Breast epithelium (tissue), 3 donors: ENCODE results near the gene SIDT2.

Source experiments
- POLR2A ChIP-seq: fragments of 450-650 bp; IDR thresholded peaks from one replicate; pipeline ENCODE4 v1.6.1; 2016; ENCODE audit warnings: antibody characterized with exemption, mild to moderate bottlenecking, moderate library complexity
- POLR2AphosphoS5 ChIP-seq, 3 donors: sonication (generic); formaldehyde crosslinking; IDR thresholded peaks; one replicate each; pipeline ENCODE4 v1.6.1; 2017; ENCODE audit warnings: antibody characterized with exemption in 3 of 3
- TF ChIP-seq, protein P1 (sequence below), 3 donors: fragments of 450-650 bp; IDR thresholded peaks; one replicate each; pipeline ENCODE4 v1.5.1; 2016 to 2017; ENCODE audit warnings: antibody characterized with exemption in 3 of 3, mild to moderate bottlenecking in 3 of 3, moderate library complexity in 3 of 3

DNA sequence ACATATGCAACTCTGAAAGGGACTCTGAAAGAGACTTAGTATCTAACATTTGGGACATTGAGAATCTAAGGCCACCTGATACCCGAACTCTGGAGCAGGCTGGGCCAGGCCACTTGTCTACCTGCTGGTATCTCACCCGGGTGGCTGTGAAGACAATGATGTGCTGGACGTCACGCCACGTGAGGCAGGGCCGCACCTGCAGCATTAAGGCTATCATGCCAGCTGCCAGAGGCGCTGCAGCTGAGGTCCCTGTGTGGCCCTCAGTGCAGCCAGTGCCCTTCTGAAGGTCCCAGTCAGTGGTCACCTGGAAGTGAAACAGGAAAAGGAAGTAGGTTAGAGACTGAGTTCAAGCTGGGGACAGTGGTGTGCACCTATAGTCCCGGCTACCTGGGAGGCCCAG lies 40.9 kb downstream of the SIDT2 start:
- TF ChIP-seq POLR2A: no peak
- TF ChIP-seq, protein P1, sequence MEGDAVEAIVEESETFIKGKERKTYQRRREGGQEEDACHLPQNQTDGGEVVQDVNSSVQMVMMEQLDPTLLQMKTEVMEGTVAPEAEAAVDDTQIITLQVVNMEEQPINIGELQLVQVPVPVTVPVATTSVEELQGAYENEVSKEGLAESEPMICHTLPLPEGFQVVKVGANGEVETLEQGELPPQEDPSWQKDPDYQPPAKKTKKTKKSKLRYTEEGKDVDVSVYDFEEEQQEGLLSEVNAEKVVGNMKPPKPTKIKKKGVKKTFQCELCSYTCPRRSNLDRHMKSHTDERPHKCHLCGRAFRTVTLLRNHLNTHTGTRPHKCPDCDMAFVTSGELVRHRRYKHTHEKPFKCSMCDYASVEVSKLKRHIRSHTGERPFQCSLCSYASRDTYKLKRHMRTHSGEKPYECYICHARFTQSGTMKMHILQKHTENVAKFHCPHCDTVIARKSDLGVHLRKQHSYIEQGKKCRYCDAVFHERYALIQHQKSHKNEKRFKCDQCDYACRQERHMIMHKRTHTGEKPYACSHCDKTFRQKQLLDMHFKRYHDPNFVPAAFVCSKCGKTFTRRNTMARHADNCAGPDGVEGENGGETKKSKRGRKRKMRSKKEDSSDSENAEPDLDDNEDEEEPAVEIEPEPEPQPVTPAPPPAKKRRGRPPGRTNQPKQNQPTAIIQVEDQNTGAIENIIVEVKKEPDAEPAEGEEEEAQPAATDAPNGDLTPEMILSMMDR (IDR thresholded peaks at IDR 0.05): no peak
- TF ChIP-seq POLR2AphosphoS5 (IDR thresholded peaks at IDR 0.05): no peak
